ENCODE results near the gene SLC37A3. TPM values are rescaled to one million over a fixed set of nuclear protein-coding genes. Genes with fewer than 3 reads are reported as not detected.

The SLC37A3 gene
- total RNA-seq, 1 donor from 2014 or later: 83.4 TPM

DNA sequence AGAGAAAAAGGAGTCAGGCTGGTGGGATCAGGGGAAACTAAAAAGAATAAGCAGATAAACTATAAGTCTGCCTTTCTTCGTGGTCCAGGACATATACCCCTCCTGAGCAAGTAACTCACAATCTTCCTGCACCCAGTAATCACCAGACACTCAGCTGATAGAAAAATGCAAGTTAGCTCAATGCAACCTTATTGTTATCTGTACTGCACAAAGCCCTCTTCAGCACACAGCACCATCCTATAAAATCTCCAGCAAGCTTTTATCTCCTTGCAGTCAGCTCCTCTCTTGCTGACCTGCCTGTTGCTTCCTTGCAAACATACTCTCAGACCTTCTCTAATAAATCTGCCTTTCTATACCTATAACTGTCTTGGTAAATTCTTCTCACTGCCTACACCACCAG, 6.7 kb downstream of the SLC37A3 start:
- Mint-ChIP-seq H3K27ac (no peak overlapping the region), H3K27me3 (ENCODE audit: insufficient read depth, low read depth) (no peaks in the 10 kb centered on the region), H3K9me3 (no peaks in the 10 kb centered on the region), H3K4me3 (no peak overlapping the region), H3K4me1 (peaks cover 2% of the 10 kb centered on the region), H3K36me3 (no peaks in the 10 kb centered on the region)
- H3K9me3 ChIP-seq (ENCODE audit: low read depth): no peaks in the 10 kb centered on the region
- H3K4me2 ChIP-seq: no peak overlapping the region
- no peak overlapping the region for H2AFZ ChIP-seq (replicated peaks)
- H3K9ac ChIP-seq: no peak overlapping the region
- no peak overlapping the region for H3K4me3 ChIP-seq
- H3K27me3 ChIP-seq: no peaks in the 10 kb centered on the region
- TF ChIP-seq, protein P1, sequence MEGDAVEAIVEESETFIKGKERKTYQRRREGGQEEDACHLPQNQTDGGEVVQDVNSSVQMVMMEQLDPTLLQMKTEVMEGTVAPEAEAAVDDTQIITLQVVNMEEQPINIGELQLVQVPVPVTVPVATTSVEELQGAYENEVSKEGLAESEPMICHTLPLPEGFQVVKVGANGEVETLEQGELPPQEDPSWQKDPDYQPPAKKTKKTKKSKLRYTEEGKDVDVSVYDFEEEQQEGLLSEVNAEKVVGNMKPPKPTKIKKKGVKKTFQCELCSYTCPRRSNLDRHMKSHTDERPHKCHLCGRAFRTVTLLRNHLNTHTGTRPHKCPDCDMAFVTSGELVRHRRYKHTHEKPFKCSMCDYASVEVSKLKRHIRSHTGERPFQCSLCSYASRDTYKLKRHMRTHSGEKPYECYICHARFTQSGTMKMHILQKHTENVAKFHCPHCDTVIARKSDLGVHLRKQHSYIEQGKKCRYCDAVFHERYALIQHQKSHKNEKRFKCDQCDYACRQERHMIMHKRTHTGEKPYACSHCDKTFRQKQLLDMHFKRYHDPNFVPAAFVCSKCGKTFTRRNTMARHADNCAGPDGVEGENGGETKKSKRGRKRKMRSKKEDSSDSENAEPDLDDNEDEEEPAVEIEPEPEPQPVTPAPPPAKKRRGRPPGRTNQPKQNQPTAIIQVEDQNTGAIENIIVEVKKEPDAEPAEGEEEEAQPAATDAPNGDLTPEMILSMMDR (IDR thresholded peaks at IDR 0.05): no peak
- TF ChIP-seq EZH2phosphoT487 (IDR thresholded peaks at IDR 0.05) (no peak), EZH2 (IDR thresholded peaks at IDR 0.05) (no peak)
- H3K27ac ChIP-seq: no peak overlapping the region
- H4K20me1 ChIP-seq (ENCODE audit: low read depth): peaks cover 57% of the 10 kb centered on the region
- H3F3A ChIP-seq (ENCODE audit: low read depth): peaks cover 12% of the 10 kb centered on the region
- H3K4me1 ChIP-seq: no peaks in the 10 kb centered on the region
- no peaks in the 10 kb centered on the region for H3K36me3 ChIP-seq
- DNase-seq (ENCODE audit: low spot score): no peak
- H3K79me2 ChIP-seq (ENCODE audit: low read depth): peaks cover 93% of the 10 kb centered on the region

DNA sequence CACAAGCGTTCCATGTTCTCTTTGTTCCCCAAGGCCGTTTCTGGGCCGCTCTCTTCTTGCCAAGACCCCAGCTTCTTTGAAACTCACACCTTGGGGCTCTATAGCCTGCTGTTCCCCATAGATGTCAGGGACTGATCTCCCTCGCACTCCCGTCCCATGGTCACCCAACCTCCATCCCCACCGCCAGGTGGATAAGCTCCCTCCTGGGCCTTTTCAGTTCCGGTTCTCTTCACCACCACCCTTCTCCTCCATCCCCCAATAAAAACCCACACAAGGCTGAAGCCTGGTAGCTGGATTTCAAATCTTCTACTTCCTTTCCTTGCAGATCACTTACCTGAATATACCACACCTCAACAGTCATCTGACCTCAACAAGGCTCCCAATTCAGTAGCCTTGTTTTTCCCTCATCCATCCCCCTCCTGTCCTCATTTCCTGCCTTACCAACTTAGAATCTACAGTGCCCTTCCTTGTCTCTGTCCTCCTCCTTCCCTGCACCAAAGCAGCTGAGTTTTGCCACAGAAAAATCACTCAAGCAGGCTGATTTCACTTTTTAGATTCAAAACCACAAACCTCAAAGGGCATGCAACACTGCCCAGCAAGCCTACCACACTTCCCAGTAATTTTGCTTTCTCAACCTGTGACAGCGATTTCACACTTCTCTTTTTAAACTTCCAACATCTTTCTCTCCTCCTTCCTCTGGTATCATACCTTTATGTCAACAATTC, 7.7 kb downstream of the SLC37A3 start:
- no peak overlapping the region for H3K9ac ChIP-seq
- no peak overlapping the region for H2AFZ ChIP-seq (replicated peaks)
- TF ChIP-seq, protein P1 (IDR thresholded peaks at IDR 0.05): no peak
- TF ChIP-seq EZH2 (IDR thresholded peaks at IDR 0.05): no peak
- TF ChIP-seq EZH2phosphoT487 (IDR thresholded peaks at IDR 0.05): no peak
- peaks cover 58% of the 10 kb centered on the region for H4K20me1 ChIP-seq (ENCODE audit: low read depth)
- H3K9me3 ChIP-seq (ENCODE audit: low read depth): no peaks in the 10 kb centered on the region
- H3K79me2 ChIP-seq (ENCODE audit: low read depth): peaks cover 92% of the 10 kb centered on the region
- Mint-ChIP-seq H3K27ac (no peak overlapping the region), H3K9me3 (no peaks in the 10 kb centered on the region), H3K36me3 (no peaks in the 10 kb centered on the region), H3K27me3 (ENCODE audit: insufficient read depth, low read depth) (no peaks in the 10 kb centered on the region), H3K4me1 (no peaks in the 10 kb centered on the region), H3K4me3 (no peak overlapping the region)
- DNase-seq (ENCODE audit: low spot score): no peak
- no peaks in the 10 kb centered on the region for H3K27me3 ChIP-seq
- no peak overlapping the region for H3K4me3 ChIP-seq
- H3F3A ChIP-seq (ENCODE audit: low read depth): peaks cover 15% of the 10 kb centered on the region
- no peak overlapping the region for H3K4me2 ChIP-seq
- no peaks in the 10 kb centered on the region for H3K36me3 ChIP-seq
- no peak overlapping the region for H3K27ac ChIP-seq
- no peaks in the 10 kb centered on the region for H3K4me1 ChIP-seq

DNA sequence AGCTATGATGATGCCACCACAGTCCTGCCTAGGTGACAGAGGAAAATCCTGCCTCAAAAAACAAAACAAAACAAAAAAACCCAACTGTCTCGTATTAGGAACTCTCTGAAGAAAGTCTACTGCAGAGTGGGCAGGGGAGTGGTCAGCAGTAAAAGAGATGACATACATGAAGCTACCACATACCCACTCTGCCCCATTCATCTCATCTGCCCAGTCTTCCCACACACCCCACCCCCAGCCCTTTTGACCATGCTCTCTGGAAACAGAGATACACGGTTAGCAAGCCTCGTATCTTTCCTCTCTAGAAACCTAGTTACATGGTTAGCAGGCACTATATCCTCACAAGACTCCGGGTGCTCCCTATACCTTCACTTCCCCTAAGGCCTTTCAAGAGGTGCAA, 8.3 kb downstream of the SLC37A3 start:
- no peak overlapping the region for H3K4me3 Mint-ChIP-seq

More for the DNA sequence above, 8.3 kb downstream of the SLC37A3 start:
- H2AFZ ChIP-seq (replicated peaks): no peak overlapping the region
- Mint-ChIP-seq H3K9me3 (no peaks in the 10 kb centered on the region), H3K27me3 (ENCODE audit: insufficient read depth, low read depth) (no peaks in the 10 kb centered on the region), H3K36me3 (no peaks in the 10 kb centered on the region), H3K27ac (no peak overlapping the region), H3K4me1 (no peaks in the 10 kb centered on the region)
- no peaks in the 10 kb centered on the region for H3K4me1 ChIP-seq
- no peaks in the 10 kb centered on the region for H3K9me3 ChIP-seq (ENCODE audit: low read depth)
- H3F3A ChIP-seq (ENCODE audit: low read depth): peaks cover 15% of the 10 kb centered on the region
- H3K36me3 ChIP-seq: no peaks in the 10 kb centered on the region
- TF ChIP-seq, protein P1 (IDR thresholded peaks at IDR 0.05): no peak
- TF ChIP-seq EZH2 (IDR thresholded peaks at IDR 0.05): no peak
- TF ChIP-seq EZH2phosphoT487 (IDR thresholded peaks at IDR 0.05): no peak
- no peak overlapping the region for H3K9ac ChIP-seq
- no peak overlapping the region for H3K4me3 ChIP-seq
- no peak for DNase-seq (ENCODE audit: low spot score)
- H3K4me2 ChIP-seq: no peak overlapping the region
- peaks cover 63% of the 10 kb centered on the region for H4K20me1 ChIP-seq (ENCODE audit: low read depth)
- no peak overlapping the region for H3K27ac ChIP-seq
- H3K79me2 ChIP-seq (ENCODE audit: low read depth): peaks cover 91% of the 10 kb centered on the region
- no peaks in the 10 kb centered on the region for H3K27me3 ChIP-seq
